ENCODE results near the gene TRIM71.

DNA sequence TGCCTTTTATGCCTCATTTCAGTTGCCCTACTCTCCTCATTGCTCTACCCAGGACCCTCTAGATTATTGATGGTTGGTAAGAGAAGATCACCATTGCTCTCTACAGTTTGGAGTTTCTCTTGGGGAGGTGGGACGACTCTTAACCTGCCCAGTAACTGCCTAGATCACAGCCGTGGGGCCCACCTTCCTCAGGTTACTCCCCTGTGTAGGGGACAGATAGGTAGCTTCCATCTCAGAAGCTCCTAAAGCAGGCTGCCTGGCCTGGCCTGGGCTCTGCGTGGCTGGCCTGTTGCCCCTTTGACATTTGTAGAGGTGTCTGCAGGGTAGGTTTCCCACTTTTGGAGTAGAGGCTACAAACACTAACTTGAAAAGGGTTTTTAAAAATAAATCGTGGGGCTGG lies 42.7 kb downstream of the TRIM71 start:
- TF ChIP-seq, protein P1, sequence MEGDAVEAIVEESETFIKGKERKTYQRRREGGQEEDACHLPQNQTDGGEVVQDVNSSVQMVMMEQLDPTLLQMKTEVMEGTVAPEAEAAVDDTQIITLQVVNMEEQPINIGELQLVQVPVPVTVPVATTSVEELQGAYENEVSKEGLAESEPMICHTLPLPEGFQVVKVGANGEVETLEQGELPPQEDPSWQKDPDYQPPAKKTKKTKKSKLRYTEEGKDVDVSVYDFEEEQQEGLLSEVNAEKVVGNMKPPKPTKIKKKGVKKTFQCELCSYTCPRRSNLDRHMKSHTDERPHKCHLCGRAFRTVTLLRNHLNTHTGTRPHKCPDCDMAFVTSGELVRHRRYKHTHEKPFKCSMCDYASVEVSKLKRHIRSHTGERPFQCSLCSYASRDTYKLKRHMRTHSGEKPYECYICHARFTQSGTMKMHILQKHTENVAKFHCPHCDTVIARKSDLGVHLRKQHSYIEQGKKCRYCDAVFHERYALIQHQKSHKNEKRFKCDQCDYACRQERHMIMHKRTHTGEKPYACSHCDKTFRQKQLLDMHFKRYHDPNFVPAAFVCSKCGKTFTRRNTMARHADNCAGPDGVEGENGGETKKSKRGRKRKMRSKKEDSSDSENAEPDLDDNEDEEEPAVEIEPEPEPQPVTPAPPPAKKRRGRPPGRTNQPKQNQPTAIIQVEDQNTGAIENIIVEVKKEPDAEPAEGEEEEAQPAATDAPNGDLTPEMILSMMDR (IDR thresholded peaks at IDR 0.05) = no peak
- TF ChIP-seq POLR2A (IDR thresholded peaks at IDR 0.05) = no peak
